ENCODE results near the gene CLEC2L. TPM values are rescaled to one million over a fixed set of nuclear protein-coding genes. Genes with fewer than 3 reads are reported as not detected.

Gene CLEC2L
- total RNA-seq, 2 donors from 2014 or later = not detected

GRCh38 chr7:139559364-139560105 lies 36.0 kb downstream of the CLEC2L start:
- Histone ChIP-seq H3K27ac (no peak overlapping the region), H3K4me1 (ENCODE audit: control insufficient read depth in 1 of 2, low read depth in 2 of 2) (no peaks in the 10 kb centered on the region), H3K4me3 (no peak overlapping the region), H3K27me3 (replicated peaks; ENCODE audit: insufficient read depth) (no peaks in the 10 kb centered on the region), H3K9me3 (no peaks in the 10 kb centered on the region), H3K36me3 (no peaks in the 10 kb centered on the region)
- ATAC-seq (ENCODE audit: insufficient number of reproducible peaks, low FRiP score, low read depth) (no peak), DNase-seq (ENCODE audit: low spot score) (no peak)
- no peak for TF ChIP-seq CTCF (IDR thresholded peaks at IDR 0.05)

GRCh38 chr7:139560199-139560598 lies 36.7 kb downstream of the CLEC2L start:
- DNase-seq (ENCODE audit: low spot score) (no peak), ATAC-seq (ENCODE audit: insufficient number of reproducible peaks, low FRiP score, low read depth) (no peak)
- Histone ChIP-seq H3K27me3 (replicated peaks; ENCODE audit: insufficient read depth) (no peaks in the 10 kb centered on the region), H3K36me3 (no peaks in the 10 kb centered on the region), H3K9me3 (no peaks in the 10 kb centered on the region), H3K27ac (no peak overlapping the region), H3K4me3 (no peak overlapping the region), H3K4me1 (ENCODE audit: control insufficient read depth in 1 of 2, low read depth in 2 of 2) (no peaks in the 10 kb centered on the region)
- no peak for TF ChIP-seq CTCF (IDR thresholded peaks at IDR 0.05)

DNA sequence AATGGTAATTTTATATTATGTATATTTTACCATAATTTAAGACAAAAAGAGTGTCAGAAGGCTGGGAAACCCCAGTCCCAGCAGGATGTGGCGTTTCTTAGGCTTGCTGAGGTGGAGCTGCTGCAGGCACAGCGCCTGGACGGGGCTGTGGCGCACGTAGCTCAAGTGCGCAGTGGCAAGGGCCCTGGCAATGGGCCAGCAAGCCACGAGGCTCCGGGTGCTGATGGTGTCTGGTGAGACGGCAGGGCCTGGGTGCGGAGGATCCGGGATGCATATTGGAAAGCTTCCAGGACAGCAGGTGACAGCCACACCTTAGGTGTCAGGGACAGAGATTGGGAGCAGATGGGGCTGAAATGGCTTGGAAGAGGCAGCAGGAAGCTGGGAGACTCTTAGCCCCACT lies 37.2 kb downstream of the CLEC2L start:
- DNase-seq (ENCODE audit: low spot score) (no peak), ATAC-seq (ENCODE audit: insufficient number of reproducible peaks, low FRiP score, low read depth) (no peak)
- H3K27me3 ChIP-seq (replicated peaks; ENCODE audit: insufficient read depth) = no peaks in the 10 kb centered on the region
- TF ChIP-seq CTCF (IDR thresholded peaks at IDR 0.05) = no peak
- H3K27ac ChIP-seq = no peak overlapping the region
- H3K36me3 ChIP-seq = no peaks in the 10 kb centered on the region
- H3K9me3 ChIP-seq = no peaks in the 10 kb centered on the region
- no peaks in the 10 kb centered on the region for H3K4me1 ChIP-seq (ENCODE audit: control insufficient read depth in 1 of 2, low read depth in 2 of 2)
- H3K4me3 ChIP-seq = no peak overlapping the region

DNA sequence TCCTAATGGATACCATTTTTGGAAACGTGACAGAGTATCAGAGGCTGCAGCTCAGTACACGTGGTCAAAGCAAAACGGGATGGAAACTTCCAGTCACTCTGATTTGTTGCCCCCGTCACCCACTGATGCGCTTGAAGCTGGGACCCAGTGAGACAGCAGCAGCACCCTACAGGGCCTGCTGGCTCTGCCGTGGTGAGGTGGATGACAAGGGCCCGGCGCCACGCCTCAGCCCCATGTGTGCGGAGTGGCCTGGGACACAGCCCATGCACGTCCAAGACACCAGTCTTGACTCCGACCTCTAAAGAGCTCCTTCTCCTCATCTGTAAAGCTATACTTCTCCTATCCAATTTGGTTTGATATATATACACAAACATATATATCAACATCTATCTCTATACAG lies 39.0 kb downstream of the CLEC2L start:
- no peaks in the 10 kb centered on the region for H3K27me3 ChIP-seq (replicated peaks; ENCODE audit: insufficient read depth)
- no peaks in the 10 kb centered on the region for H3K9me3 ChIP-seq
- DNase-seq (ENCODE audit: low spot score) (no peak), ATAC-seq (ENCODE audit: insufficient number of reproducible peaks, low FRiP score, low read depth) (no peak)
- no peaks in the 10 kb centered on the region for H3K36me3 ChIP-seq
- H3K4me3 ChIP-seq = no peak overlapping the region
- no peak overlapping the region for H3K27ac ChIP-seq
- H3K4me1 ChIP-seq (ENCODE audit: control insufficient read depth in 1 of 2, low read depth in 2 of 2) = no peaks in the 10 kb centered on the region
- TF ChIP-seq CTCF (IDR thresholded peaks at IDR 0.05) = no peak

- Histone ChIP-seq H3K27ac (no peak overlapping the region), H3K4me3 (no peak overlapping the region), H3K27me3 (replicated peaks; ENCODE audit: insufficient read depth) (no peaks in the 10 kb centered on the region), H3K9me3 (no peaks in the 10 kb centered on the region), H3K4me1 (ENCODE audit: control insufficient read depth in 1 of 2, low read depth in 2 of 2) (no peaks in the 10 kb centered on the region), H3K36me3 (peaks cover 3% of the 10 kb centered on the region)
- ATAC-seq (ENCODE audit: insufficient number of reproducible peaks, low FRiP score, low read depth) (no peak), DNase-seq (ENCODE audit: low spot score) (no peak)
- no peak for TF ChIP-seq CTCF (IDR thresholded peaks at IDR 0.05)
Observed at GRCh38 chr7:139562961-139563565, 39.6 kb downstream of the CLEC2L start.
